Measurements from ENCODE around the gene APBA2.

Gene APBA2

DNA sequence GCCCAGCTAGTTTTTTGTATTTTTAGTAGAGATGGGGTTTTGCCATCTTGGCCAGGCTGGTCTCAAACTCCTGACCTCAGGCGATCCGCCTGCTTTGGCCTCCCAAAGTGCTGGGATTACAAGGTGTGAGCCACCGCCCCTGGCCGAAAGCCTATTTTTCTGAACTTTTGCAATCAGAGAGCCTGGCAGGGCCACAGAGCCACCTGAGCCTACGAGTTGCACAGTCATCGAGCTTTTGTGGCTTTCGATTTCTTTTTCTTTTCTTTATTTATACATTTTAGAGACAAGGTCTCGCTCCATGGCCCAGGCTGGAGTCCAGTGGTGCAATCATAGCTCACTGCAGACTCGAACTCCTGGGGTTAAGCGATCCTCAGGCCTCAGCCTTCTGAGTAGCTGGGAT is 243.4 kb downstream of the APBA2 start:
- H2AFZ ChIP-seq (ENCODE audit: low read depth, low read length) = no peak overlapping the region
- H3K4me3 ChIP-seq (ENCODE audit: low read length) = no peak overlapping the region
- no peaks in the 10 kb centered on the region for H4K20me1 ChIP-seq (ENCODE audit: insufficient read depth, low read length)
- H3K9ac ChIP-seq (ENCODE audit: low read length) = no peak overlapping the region
- no peak overlapping the region for H3K4me2 ChIP-seq (ENCODE audit: low read length)
- no peaks in the 10 kb centered on the region for H3K27me3 ChIP-seq (ENCODE audit: low read depth, low read length)
- no peak overlapping the region for H3K27ac ChIP-seq (ENCODE audit: low read length)
- H3K4me1 ChIP-seq (ENCODE audit: low read length) = no peaks in the 10 kb centered on the region
- no peaks in the 10 kb centered on the region for H3K79me2 ChIP-seq (ENCODE audit: low read length)
- H3K9me3 ChIP-seq (ENCODE audit: insufficient read depth, low read length) = no peaks in the 10 kb centered on the region
- H3K36me3 ChIP-seq (replicated peaks; ENCODE audit: low read depth, low read length) = no peaks in the 10 kb centered on the region
- TF ChIP-seq, protein P1, sequence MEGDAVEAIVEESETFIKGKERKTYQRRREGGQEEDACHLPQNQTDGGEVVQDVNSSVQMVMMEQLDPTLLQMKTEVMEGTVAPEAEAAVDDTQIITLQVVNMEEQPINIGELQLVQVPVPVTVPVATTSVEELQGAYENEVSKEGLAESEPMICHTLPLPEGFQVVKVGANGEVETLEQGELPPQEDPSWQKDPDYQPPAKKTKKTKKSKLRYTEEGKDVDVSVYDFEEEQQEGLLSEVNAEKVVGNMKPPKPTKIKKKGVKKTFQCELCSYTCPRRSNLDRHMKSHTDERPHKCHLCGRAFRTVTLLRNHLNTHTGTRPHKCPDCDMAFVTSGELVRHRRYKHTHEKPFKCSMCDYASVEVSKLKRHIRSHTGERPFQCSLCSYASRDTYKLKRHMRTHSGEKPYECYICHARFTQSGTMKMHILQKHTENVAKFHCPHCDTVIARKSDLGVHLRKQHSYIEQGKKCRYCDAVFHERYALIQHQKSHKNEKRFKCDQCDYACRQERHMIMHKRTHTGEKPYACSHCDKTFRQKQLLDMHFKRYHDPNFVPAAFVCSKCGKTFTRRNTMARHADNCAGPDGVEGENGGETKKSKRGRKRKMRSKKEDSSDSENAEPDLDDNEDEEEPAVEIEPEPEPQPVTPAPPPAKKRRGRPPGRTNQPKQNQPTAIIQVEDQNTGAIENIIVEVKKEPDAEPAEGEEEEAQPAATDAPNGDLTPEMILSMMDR (IDR thresholded peaks at IDR 0.05; ENCODE audit: low read depth, low read length) = no peak
- TF ChIP-seq EZH2phosphoT487 (IDR thresholded peaks at IDR 0.05; ENCODE audit: low read depth) = no peak

- Histone ChIP-seq H3K4me2 (ENCODE audit: low read length) (no peak overlapping the region), H3K27me3 (ENCODE audit: low read depth, low read length) (no peaks in the 10 kb centered on the region), H3K79me2 (ENCODE audit: low read length) (no peaks in the 10 kb centered on the region), H3K4me3 (ENCODE audit: low read length) (no peak overlapping the region), H3K9ac (ENCODE audit: low read length) (no peak overlapping the region), H3K9me3 (ENCODE audit: insufficient read depth, low read length) (no peaks in the 10 kb centered on the region), H4K20me1 (ENCODE audit: insufficient read depth, low read length) (no peaks in the 10 kb centered on the region), H2AFZ (ENCODE audit: low read depth, low read length) (no peak overlapping the region), H3K27ac (ENCODE audit: low read length) (no peak overlapping the region), H3K4me1 (ENCODE audit: low read length) (no peaks in the 10 kb centered on the region), H3K36me3 (replicated peaks; ENCODE audit: low read depth, low read length) (no peaks in the 10 kb centered on the region)
- no peak for TF ChIP-seq EZH2phosphoT487 (IDR thresholded peaks at IDR 0.05; ENCODE audit: low read depth)
These were observed 244.2 kb downstream of the APBA2 start for GRCh38 chr15:29129926-29130325.

- no peaks in the 10 kb centered on the region for H3K36me3 ChIP-seq (replicated peaks; ENCODE audit: low read depth, low read length)
- TF ChIP-seq, protein P1 (IDR thresholded peaks at IDR 0.05; ENCODE audit: low read depth, low read length) = no peak
- TF ChIP-seq EZH2phosphoT487 (IDR thresholded peaks at IDR 0.05; ENCODE audit: low read depth) = no peak
- no peak overlapping the region for H3K4me2 ChIP-seq (ENCODE audit: low read length)
- no peaks in the 10 kb centered on the region for H3K4me1 ChIP-seq (ENCODE audit: low read length)
- no peak overlapping the region for H3K9ac ChIP-seq (ENCODE audit: low read length)
- no peaks in the 10 kb centered on the region for H3K27me3 ChIP-seq (ENCODE audit: low read depth, low read length)
- H3K27ac ChIP-seq (ENCODE audit: low read length) = no peak overlapping the region
- no peaks in the 10 kb centered on the region for H4K20me1 ChIP-seq (ENCODE audit: insufficient read depth, low read length)
- H2AFZ ChIP-seq (ENCODE audit: low read depth, low read length) = no peak overlapping the region
- no peak overlapping the region for H3K4me3 ChIP-seq (ENCODE audit: low read length)
- H3K9me3 ChIP-seq (ENCODE audit: insufficient read depth, low read length) = no peaks in the 10 kb centered on the region
- H3K79me2 ChIP-seq (ENCODE audit: low read length) = no peaks in the 10 kb centered on the region
These were observed 244.7 kb downstream of the APBA2 start for GRCh38 chr15:29130476-29130875.

DNA sequence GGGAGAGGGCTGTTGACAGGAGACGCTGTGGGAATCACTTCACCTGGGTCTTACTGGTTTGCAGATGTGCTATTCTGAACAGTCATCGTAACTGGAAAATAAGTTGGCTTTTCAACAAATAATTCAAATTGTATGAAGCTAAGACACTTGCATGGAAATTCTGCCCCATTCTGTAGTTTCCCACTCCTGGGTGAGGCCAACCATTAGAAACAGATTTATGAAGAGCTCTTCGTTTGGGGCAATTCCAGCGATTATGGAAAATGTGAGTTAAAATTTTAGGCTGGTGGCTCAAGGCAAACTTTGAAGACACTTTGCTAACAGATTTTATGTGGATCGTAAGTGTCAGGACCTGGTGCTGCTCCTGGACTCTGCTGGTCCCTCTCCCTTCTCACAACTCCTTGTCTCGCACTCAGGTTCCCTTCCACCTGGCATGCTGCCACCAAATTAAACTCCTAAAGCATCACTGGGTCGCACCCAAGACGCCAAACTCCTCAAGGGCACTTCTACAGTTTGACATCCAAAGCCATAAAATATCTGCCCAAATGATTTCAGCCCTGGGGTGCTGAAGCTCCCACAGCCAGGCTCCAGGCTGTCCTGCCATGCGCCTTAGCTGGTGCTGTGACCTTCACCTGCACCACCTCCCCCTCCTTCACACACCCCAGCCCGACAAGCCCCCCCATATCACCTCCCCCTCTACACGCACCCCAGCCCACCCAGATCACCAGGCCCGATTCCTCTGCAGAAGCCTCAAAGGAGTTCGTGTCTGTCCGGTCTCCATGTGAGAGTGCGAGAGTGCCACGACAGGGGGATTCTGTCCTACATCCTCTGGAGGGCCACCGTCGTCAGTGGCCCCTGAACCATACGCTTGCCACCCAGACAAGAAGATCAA is 245.4 kb downstream of the APBA2 start:
- no peaks in the 10 kb centered on the region for H3K36me3 ChIP-seq (replicated peaks; ENCODE audit: low read depth, low read length)
- no peak overlapping the region for H2AFZ ChIP-seq (ENCODE audit: low read depth, low read length)
- H3K9ac ChIP-seq (ENCODE audit: low read length) = no peak overlapping the region
- TF ChIP-seq EZH2phosphoT487 (IDR thresholded peaks at IDR 0.05; ENCODE audit: low read depth) = no peak
- TF ChIP-seq, protein P1 (IDR thresholded peaks at IDR 0.05; ENCODE audit: low read depth, low read length) = no peak
- H3K4me1 ChIP-seq (ENCODE audit: low read length) = no peaks in the 10 kb centered on the region
- no peaks in the 10 kb centered on the region for H3K9me3 ChIP-seq (ENCODE audit: insufficient read depth, low read length)
- H3K79me2 ChIP-seq (ENCODE audit: low read length) = no peaks in the 10 kb centered on the region
- H3K27ac ChIP-seq (ENCODE audit: low read length) = no peak overlapping the region
- H3K4me2 ChIP-seq (ENCODE audit: low read length) = no peak overlapping the region
- no peaks in the 10 kb centered on the region for H3K27me3 ChIP-seq (ENCODE audit: low read depth, low read length)
- H4K20me1 ChIP-seq (ENCODE audit: insufficient read depth, low read length) = no peaks in the 10 kb centered on the region
- no peak overlapping the region for H3K4me3 ChIP-seq (ENCODE audit: low read length)
